Measurements from ENCODE around the gene SLC6A18. TPM values are rescaled to one million over a fixed set of nuclear protein-coding genes. Genes with fewer than 3 reads are reported as not detected.

SLC6A18 gene
- total and polyA plus RNA-seq, 2 of the 13 experiments (the other 11 are each of a cell fraction or from before 2014, with no cell fraction given) = not detected

GRCh38 chr5:1185629-1186350, 39.4 kb upstream of the SLC6A18 start (continued):
- no peak for TF ChIP-seq ZNF672 (CRISPR knock-in tag; IDR thresholded peaks at IDR 0.05)
- no peak for TF ChIP-seq RAD21 (CRISPR knock-in tag; IDR thresholded peaks at IDR 0.05)
- TF ChIP-seq MAX (IDR thresholded peaks at IDR 0.05) = peak; percentile 45; the same call in 1 of the 2 replicates
- TF ChIP-seq ZNF616 (CRISPR knock-in tag; IDR thresholded peaks at IDR 0.05; ENCODE audit: low read depth) = no peak
- no peak for TF ChIP-seq CHD2 (IDR thresholded peaks at IDR 0.05; ENCODE audit: low read depth, low read length)
- TF ChIP-seq ZNF850 (CRISPR knock-in tag; conservative IDR thresholded peaks at IDR 0.05) = no peak
- TF ChIP-seq KAT8 (CRISPR knock-in tag; IDR thresholded peaks at IDR 0.05) = peak; percentile 61
- peak; percentile 73 for TF ChIP-seq GATAD2A (CRISPR knock-in tag; IDR thresholded peaks at IDR 0.05)
- 0 out of 2 replicates have a peak, but pooled peaks have one; percentile 26 for TF ChIP-seq ZNF761 (CRISPR knock-in tag; conservative IDR thresholded peaks at IDR 0.05)
- peak; percentile 97 for TF ChIP-seq TFAP4 (IDR thresholded peaks at IDR 0.05; ENCODE audit: borderline replicate concordance, low read depth)

GRCh38 chr5:1186351-1187233, 38.6 kb upstream of the SLC6A18 start:
- in situ Hi-C loops (cut with HindIII; ENCODE audit: extremely low pct_ligation_motif_present, low pct_unique_long_range_greater_than_20kb) = no loop called here
- CTCF ChIA-PET (ENCODE audit: low intra/inter-chr PET ratio, low total read pairs) = interaction anchor here (1.0 kb wide), 1 partner anchor 19 kb away, joined by 3 read pairs; no protein-coding TSS in a partner anchor
- WGBS (ENCODE audit: low lambda C conversion rate) = 3% methylated on average over 8 of the region's 18 CpGs
- DNase-seq (ENCODE audit: low spot score) = peak; percentile 75
- Histone ChIP-seq H4K20me1 (ENCODE audit: insufficient read depth, low read length) (no peaks in the 10 kb centered on the region), H3K4me1 (ENCODE audit: insufficient read depth, low read length) (peaks cover 84% of the 10 kb centered on the region), H3K27ac (ENCODE audit: extremely low read length, insufficient read depth, low read length) (peak overlapping the region; percentile 66), H3K4me2 (ENCODE audit: low read depth, low read length) (peak overlapping the region; percentile 64), H3K4me3 (replicated peaks in 1 of 3; ENCODE audit: insufficient read depth in 1 of 3, low read depth in 2 of 3, low read length in 3 of 3) (peak overlapping the region in 1 of 3 experiments; percentile 52; a peak in 3 of 6 replicates), H3K9ac (ENCODE audit: insufficient read depth, low read depth, low read length) (peak overlapping the region; percentile 40), H2AFZ (ENCODE audit: low read length) (no peak overlapping the region), H3K27me3 (ENCODE audit: control insufficient read depth in 1 of 2, insufficient read depth in 2 of 2, low read length in 2 of 2) (no peaks in the 10 kb centered on the region; a peak in 1 of 5 replicates), H3K36me3 (replicated peaks in 1 of 2; ENCODE audit: control insufficient read depth in 1 of 2, insufficient read depth in 2 of 2, low read length in 2 of 2) (no peaks in the 10 kb centered on the region), H3K9me3 (ENCODE audit: low read length) (no peaks in the 10 kb centered on the region), H3K79me2 (ENCODE audit: insufficient read depth, low read length) (no peaks in the 10 kb centered on the region)
- peak; percentile 67 for FAIRE-seq
- intact Hi-C loops (cut with micrococcal nuclease; ENCODE audit: unreplicated experiment) = loop anchor here (1.0 kb wide), 1 partner anchor 14 kb away; no protein-coding TSS in a partner anchor
- ATAC-seq = peak; percentile 1; the same call in 2 of the 3 replicates
- POLR2A ChIA-PET = interaction anchor here (0.9 to 3.3 kb wide), 4 partner anchors 13 to 80 kb away, joined by 3 to 14 read pairs (median 8); partner anchors contain the start of gene SLC6A19
- no TSS peak for BruUV-seq (replicated peaks)
- TF ChIP-seq FOXP1 (IDR thresholded peaks at IDR 0.05) (no peak), FOXP1 (CRISPR knock-in tag; IDR thresholded peaks at IDR 0.05) (peak; percentile 37; the same call in 1 of the 2 replicates), ZNF431 (CRISPR knock-in tag; IDR thresholded peaks at IDR 0.05; ENCODE audit: borderline replicate concordance, low read depth) (no peak), ADNP (CRISPR knock-in tag; IDR thresholded peaks at IDR 0.05) (no peak), PBX2 (CRISPR knock-in tag; IDR thresholded peaks at IDR 0.05) (no peak), ARNTL (CRISPR knock-in tag; IDR thresholded peaks at IDR 0.05) (peak; percentile 20; the same call in 1 of the 2 replicates), NR2F1 (CRISPR knock-in tag; IDR thresholded peaks at IDR 0.05) (peak in 1 of 2 experiments; percentile 49; a peak in 1 of 4 replicates), MIXL1 (CRISPR knock-in tag; IDR thresholded peaks at IDR 0.05) (no peak), ZSCAN31 (CRISPR knock-in tag; IDR thresholded peaks at IDR 0.05; ENCODE audit: low read depth) (0 out of 2 replicates have a peak, but pooled peaks have one; percentile 57), SPEN (CRISPR knock-in tag; IDR thresholded peaks at IDR 0.05; ENCODE audit: low read depth) (0 out of 2 replicates have a peak, but pooled peaks have one; percentile 5), NCOA2 (CRISPR knock-in tag; IDR thresholded peaks at IDR 0.05) (peak; percentile 67)

Measured in HepG2 (cell line).